Activated CD8-positive, alpha-beta memory T cell treated with anti-CD3 and anti-CD28 coated beads, Interleukin-2, amount 50 U/mL, for 24 hours (primary cell): ENCODE measurements around the gene RASGEF1C.

ENCODE experiments used
- DNase-seq: peaks from one replicate; pipeline ENCODE4 v3.0.0-alpha.2; 2020; ENCODE audit errors: extremely low read depth

RASGEF1C gene

GRCh38 chr5:180209137-180209581 is at the start of gene RASGEF1C:
Gene RASGEF1C (minus strand): TSS chr5:180209211. CDS start chr5:180138052, 71,159 bp downstream.
- no peak for DNase-seq

- no peak for DNase-seq
Observed at GRCh38 chr5:180253036-180253824, 44.2 kb upstream of the RASGEF1C start.

GRCh38 chr5:180251887-180252286 is 42.9 kb upstream of the RASGEF1C start:
- DNase-seq: no peak

GRCh38 chr5:180251141-180251540 is 42.1 kb upstream of the RASGEF1C start:
- DNase-seq: no peak

GRCh38 chr5:180250329-180250728 is 41.3 kb upstream of the RASGEF1C start:
- no peak for DNase-seq

GRCh38 chr5:180241600-180241999 is 32.6 kb upstream of the RASGEF1C start:
- DNase-seq: no peak

GRCh38 chr5:180238631-180239030 is 29.6 kb upstream of the RASGEF1C start:
- DNase-seq: no peak

GRCh38 chr5:180235846-180236245 is 26.8 kb upstream of the RASGEF1C start:
- no peak for DNase-seq

GRCh38 chr5:180235077-180235476 is 26.1 kb upstream of the RASGEF1C start:
- no peak for DNase-seq

GRCh38 chr5:180234271-180234670 is 25.3 kb upstream of the RASGEF1C start:
- DNase-seq: no peak

- no peak for DNase-seq
Observed at GRCh38 chr5:180233729-180234128, 24.7 kb upstream of the RASGEF1C start.

- DNase-seq: no peak
Observed at GRCh38 chr5:180230017-180230416, 21.0 kb upstream of the RASGEF1C start.

- no peak for DNase-seq
Observed at GRCh38 chr5:180222056-180222455, 13.0 kb upstream of the RASGEF1C start.

- DNase-seq: no peak
Observed at GRCh38 chr5:180217797-180218196, 8.8 kb upstream of the RASGEF1C start.

GRCh38 chr5:180216646-180217171 is 7.7 kb upstream of the RASGEF1C start:
- DNase-seq: no peak

GRCh38 chr5:180215783-180216630 is 7.0 kb upstream of the RASGEF1C start:
- DNase-seq: no peak

GRCh38 chr5:180214870-180215770 is 6.1 kb upstream of the RASGEF1C start:
- no peak for DNase-seq

- DNase-seq: no peak
Observed at GRCh38 chr5:180213657-180214207, 4.7 kb upstream of the RASGEF1C start.

- DNase-seq: no peak
Observed at GRCh38 chr5:180213256-180213600, 4.2 kb upstream of the RASGEF1C start.

- no peak for DNase-seq
Observed at GRCh38 chr5:180212363-180213255, 3.6 kb upstream of the RASGEF1C start.

GRCh38 chr5:180211761-180212035 is 2.7 kb upstream of the RASGEF1C start:
- no peak for DNase-seq
